KOPT-K1 (cell line): Measurements from ENCODE around the gene FHIT.
"Not testable (repeated sequence)": the region's sequence is repeated elsewhere in the genome, so short reads cannot be mapped to it uniquely, and the experiment has no call there.

ENCODE experiments used
- H3K27ac ChIP-seq: fragments of 200-600 bp; sonication (generic); 2 replicates; pipeline ENCODE4 v1.5.1; 2016; ENCODE audit warnings: antibody characterized with exemption, mild to moderate bottlenecking, low read depth, low read length; ENCODE audit not compliant: poor library complexity, severe bottlenecking
- H3K36me3 ChIP-seq: fragments of 200-600 bp; sonication (generic); 2 replicates; pipeline ENCODE4 v1.5.1; 2017; ENCODE audit warnings: antibody characterized with exemption, mild to moderate bottlenecking, low read length, moderate library complexity; ENCODE audit not compliant: insufficient read depth
- H3K9me3 ChIP-seq: fragments of 200-600 bp; sonication (generic); 2 replicates; pipeline ENCODE4 v1.5.1; 2017; ENCODE audit warnings: antibody characterized with exemption, low read length, mild to moderate bottlenecking; ENCODE audit not compliant: insufficient read depth, poor library complexity, severe bottlenecking

The FHIT gene

GRCh38 chr3:60574046-60574769 lies 677.0 kb downstream of the FHIT start:
- Histone ChIP-seq H3K36me3 (no peaks in the 10 kb centered on the region), H3K9me3 (no peaks in the 10 kb centered on the region), H3K27ac (no peak overlapping the region)

GRCh38 chr3:60573494-60573893 lies 677.8 kb downstream of the FHIT start:
- Histone ChIP-seq H3K27ac (no peak overlapping the region), H3K36me3 (no peaks in the 10 kb centered on the region), H3K9me3 (no peaks in the 10 kb centered on the region)

- Histone ChIP-seq H3K9me3 (no peaks in the 10 kb centered on the region), H3K27ac (no peak overlapping the region), H3K36me3 (no peaks in the 10 kb centered on the region)
Measured at GRCh38 chr3:60571511-60571910, 679.7 kb downstream of the FHIT start.

GRCh38 chr3:60557122-60557521 lies 694.1 kb downstream of the FHIT start:
- Histone ChIP-seq H3K36me3 (no peaks in the 10 kb centered on the region), H3K27ac (no peak overlapping the region)

GRCh38 chr3:60555686-60556354 lies 695.4 kb downstream of the FHIT start:
- Histone ChIP-seq H3K27ac (no peak overlapping the region), H3K36me3 (no peaks in the 10 kb centered on the region), H3K9me3 (no peaks in the 10 kb centered on the region)

More at GRCh38 chr3:60557122-60557521, 694.1 kb downstream of the FHIT start:
- no peaks in the 10 kb centered on the region for H3K9me3 ChIP-seq

GRCh38 chr3:60553144-60553543 lies 698.1 kb downstream of the FHIT start:
- Histone ChIP-seq H3K36me3 (no peaks in the 10 kb centered on the region), H3K9me3 (no peaks in the 10 kb centered on the region), H3K27ac (no peak overlapping the region)

GRCh38 chr3:60552581-60552980 lies 698.7 kb downstream of the FHIT start:
- Histone ChIP-seq H3K9me3 (no peaks in the 10 kb centered on the region), H3K36me3 (no peaks in the 10 kb centered on the region), H3K27ac (no peak overlapping the region)

DNA sequence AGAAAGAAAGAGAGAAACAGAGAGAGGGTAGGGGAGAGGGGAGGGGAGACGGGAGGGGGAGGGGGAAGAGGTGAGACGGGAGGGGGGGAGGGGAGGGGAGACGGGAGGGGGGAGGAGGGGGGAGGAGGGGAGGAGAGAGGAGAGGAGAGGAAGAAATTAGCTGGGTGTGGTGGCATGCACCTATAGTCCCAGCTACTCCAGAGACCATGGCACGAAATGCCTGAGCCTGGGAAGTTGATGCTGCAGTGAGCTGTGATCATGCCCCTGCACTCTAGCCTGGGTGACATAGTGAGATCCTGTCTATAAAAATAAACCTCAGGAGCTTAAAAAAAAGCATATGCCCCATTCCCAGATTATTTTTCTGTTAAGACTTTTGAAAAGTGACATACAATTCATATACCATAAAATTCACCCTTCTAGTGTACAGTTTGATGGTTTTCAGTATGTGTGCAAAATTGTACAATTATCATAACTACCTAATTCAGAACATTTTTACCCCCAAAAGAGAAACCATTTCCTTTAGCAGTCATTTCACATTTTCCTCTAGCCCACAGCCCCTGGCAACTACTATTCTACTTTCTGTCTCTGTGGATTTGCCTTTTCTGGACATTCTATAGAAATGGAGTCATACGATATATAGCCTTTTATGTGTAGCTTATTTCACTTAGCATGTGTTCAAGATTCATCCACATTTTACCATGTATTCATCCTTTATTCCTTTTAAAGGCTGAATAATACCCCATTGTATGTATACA lies 699.6 kb downstream of the FHIT start:
- H3K36me3 ChIP-seq = no peaks in the 10 kb centered on the region
- H3K27ac ChIP-seq = no peak overlapping the region
- H3K9me3 ChIP-seq = no peaks in the 10 kb centered on the region

DNA sequence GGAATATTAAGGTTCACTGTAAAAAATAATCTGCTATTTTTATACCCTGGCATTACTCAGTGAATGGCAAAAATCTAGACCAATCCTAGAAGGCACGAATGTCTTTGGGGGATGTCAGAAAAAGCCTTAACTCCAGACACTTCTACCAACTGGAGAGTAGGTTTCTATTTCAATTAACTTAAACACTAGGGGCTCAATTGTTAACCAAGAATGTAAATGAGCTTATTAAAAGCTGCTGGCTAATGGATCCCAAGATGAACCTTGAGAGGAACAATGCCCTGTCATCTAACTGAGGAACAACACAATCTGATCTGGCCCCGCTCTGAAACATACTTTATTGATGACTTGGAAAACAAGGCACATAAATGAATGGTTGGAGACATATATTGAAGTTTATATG lies 701.4 kb downstream of the FHIT start:
- no peak overlapping the region for H3K27ac ChIP-seq
- H3K36me3 ChIP-seq = no peaks in the 10 kb centered on the region
- H3K9me3 ChIP-seq = no peaks in the 10 kb centered on the region

DNA sequence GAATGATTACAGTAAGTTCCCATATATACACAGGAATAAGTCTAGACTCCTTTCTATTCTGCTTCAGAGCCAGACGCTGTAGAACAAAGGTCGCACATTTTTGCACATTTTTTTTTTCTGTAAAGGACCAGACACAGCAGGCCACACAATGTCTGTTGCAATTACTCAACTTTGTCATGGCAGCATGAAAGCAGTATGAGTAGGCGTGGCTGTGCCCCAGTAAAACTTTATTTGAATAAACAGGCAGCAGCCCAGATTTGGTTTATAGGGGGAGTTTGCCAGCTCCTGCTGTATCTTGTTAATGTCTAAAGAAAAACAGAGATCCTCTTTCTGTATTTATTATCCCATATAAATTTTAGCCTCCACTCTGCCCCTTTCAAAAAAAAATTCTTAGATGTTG lies 708.3 kb downstream of the FHIT start:
- Histone ChIP-seq H3K27ac (no peak overlapping the region), H3K9me3 (peaks cover 1% of the 10 kb centered on the region), H3K36me3 (no peaks in the 10 kb centered on the region)

DNA sequence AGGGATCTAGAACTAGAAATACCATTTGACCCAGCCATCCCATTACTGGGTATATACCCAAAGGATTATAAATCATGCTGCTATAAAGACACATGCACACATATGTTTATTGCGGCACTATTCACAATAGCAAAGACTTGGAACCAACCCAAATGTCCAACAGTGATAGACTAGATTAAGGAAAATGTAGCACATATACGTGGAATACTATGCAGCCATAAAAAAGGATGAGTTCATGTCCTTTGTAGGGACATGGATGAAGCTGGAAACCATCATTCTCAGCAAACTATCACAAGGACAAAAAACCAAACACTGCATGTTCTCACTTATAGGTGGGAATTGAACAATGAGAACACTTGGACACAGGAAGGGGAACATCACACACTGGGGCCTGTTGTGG lies 711.9 kb downstream of the FHIT start:
- not testable (repeated sequence) for H3K27ac ChIP-seq, H3K36me3 ChIP-seq, H3K9me3 ChIP-seq

GRCh38 chr3:60536420-60536819 lies 714.8 kb downstream of the FHIT start:
- Histone ChIP-seq H3K27ac (no peak overlapping the region), H3K36me3 (no peaks in the 10 kb centered on the region), H3K9me3 (peaks cover 5% of the 10 kb centered on the region)

- H3K9me3 ChIP-seq = no peaks in the 10 kb centered on the region
- no peak overlapping the region for H3K27ac ChIP-seq
- no peaks in the 10 kb centered on the region for H3K36me3 ChIP-seq
Measured at GRCh38 chr3:60531759-60532158, 719.5 kb downstream of the FHIT start.

DNA sequence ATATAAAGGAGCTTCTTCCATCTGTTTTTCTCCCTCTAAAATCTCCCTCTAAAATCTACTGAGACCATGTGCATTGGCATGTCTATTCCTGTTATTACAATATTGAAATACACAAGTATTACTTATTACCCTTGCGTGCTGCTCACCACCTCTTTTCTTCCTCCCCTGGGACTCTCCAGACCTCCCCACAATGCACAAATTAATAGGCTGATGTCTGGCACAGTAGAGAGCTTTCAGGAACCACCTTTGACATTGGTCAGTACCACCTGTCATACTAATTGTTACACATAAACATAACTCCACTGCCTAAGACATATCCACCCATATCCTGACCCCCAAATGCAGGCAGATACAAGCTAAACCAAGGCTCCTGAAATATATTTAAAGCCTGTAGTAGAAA lies 722.6 kb downstream of the FHIT start:
- no peak overlapping the region for H3K27ac ChIP-seq
- H3K9me3 ChIP-seq = no peaks in the 10 kb centered on the region
- H3K36me3 ChIP-seq = no peaks in the 10 kb centered on the region

DNA sequence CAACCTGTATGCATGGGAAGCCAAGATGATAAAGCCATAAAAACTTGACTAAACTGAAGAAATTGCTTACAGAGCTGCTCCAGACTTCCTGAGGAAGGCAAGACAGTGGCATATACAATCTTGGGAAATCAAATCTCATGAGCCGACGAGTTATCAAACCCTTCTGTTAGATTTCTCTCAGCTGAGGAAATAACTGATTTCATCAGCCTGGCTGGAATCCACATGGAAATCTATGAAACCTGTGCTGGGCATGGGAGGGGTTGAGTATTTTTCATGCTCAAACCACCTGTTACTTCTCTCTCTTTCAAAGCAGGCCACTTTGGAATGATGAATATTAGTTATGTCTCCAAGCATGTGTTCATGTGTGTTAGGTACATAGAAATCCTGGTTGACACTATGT lies 727.7 kb downstream of the FHIT start:
- Histone ChIP-seq H3K36me3 (no peaks in the 10 kb centered on the region), H3K27ac (no peak overlapping the region), H3K9me3 (no peaks in the 10 kb centered on the region)
